ENCODE measurements around the gene PODXL2.
A peak's percentile ranks its signal among the peaks of the same experiment; 100 is the strongest.
"Not testable (repeated sequence)": the region's sequence is repeated elsewhere in the genome, so short reads cannot be mapped to it uniquely, and the experiment has no call there.

PODXL2 gene

GRCh38 chr3:127675651-127676391 lies 46.8 kb downstream of the PODXL2 start:
- ATAC-seq (no peak), DNase-seq (peak; percentile 1)

DNA sequence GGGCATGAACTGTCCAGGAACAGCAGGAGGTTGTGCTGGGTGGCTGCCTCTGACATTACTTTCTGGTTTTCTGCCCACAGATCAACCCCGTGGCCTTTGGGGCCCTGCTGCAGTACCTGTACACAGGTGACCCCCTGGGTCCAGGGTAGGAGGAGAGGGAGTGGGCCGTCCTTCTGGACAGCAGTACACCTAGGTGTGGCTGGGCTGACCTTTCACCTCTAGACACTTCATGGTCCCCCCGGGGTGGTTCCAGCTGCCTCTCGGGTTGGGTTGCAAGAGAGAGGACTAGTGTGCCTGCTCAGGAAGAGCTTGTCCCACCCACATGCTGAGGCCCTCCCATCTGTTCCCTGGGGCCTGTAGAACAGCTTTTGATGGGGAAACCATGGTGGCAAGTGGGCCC lies 47.5 kb downstream of the PODXL2 start:
- ATAC-seq, result no peak

GRCh38 chr3:127676921-127677351 lies 48.0 kb downstream of the PODXL2 start:
- ATAC-seq (no peak), DNase-seq (peak; percentile 0)

More for the DNA sequence above, 47.5 kb downstream of the PODXL2 start:
- DNase-seq, result peak; percentile 2

- DNase-seq (peak; percentile 2), ATAC-seq (no peak)
Measured at GRCh38 chr3:127677541-127678314, 48.7 kb downstream of the PODXL2 start.

DNA sequence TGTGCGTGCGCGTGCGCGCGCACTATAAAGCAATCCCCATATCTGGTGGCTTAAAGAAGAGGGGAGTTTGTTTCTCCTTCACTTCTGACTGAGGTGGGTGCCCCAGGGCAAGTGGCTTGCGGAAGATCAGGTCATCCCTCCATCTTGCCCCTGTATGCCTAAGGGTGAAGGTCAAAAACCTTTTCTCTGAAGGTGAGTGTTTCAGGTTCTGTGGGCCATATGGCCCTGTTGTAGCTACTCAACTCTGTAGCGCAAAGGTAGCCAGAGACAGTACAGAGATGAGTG lies 49.3 kb downstream of the PODXL2 start:
- no peak for ATAC-seq

DNA sequence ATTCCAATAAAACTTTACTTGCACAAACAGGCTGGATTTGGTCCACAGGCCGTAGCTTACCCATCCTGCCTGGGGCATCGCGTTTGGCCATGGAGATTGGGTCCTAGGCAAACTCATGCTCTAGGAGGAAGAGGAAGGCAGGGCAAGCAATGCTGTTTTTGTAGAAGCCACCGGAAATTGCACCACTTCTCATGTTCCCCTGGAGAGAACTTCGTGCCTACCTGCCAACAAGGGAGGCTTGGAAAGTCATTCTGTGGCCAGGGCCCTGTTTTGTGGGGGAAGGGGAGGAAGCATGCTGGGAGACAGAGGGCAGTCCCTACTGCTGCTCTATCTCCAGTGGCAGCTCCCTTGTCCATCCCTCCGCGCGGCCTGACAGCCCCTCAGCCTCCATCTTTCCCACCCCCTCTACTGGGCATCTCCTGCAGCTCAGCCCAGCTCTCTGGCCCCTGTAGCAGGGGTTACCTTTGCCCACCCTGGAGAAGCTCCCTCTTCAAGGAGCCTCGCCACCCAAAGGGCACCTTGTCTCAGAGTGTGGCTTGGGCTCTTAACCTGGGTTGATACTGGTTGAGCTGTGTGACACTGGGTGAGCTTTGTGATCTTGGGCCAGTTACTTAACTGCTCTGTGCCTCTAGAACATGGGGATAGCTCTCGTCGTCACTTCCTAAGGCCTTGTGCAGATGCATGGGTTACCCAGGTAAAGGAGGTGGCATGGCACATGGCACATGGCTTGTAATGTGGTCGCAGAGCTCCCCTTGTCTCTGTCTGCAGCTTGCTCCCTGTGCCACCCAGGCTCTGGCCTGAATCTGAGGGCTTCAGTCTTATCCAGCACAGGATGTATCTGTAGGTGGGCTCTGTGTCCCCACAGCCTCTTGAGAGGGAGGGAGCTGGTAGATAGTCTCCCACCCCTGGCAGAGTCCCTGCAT lies 49.9 kb downstream of the PODXL2 start:
- no peak for ATAC-seq
- peak; percentile 1 for DNase-seq

More for the DNA sequence above, 49.3 kb downstream of the PODXL2 start:
- no peak for DNase-seq

DNA sequence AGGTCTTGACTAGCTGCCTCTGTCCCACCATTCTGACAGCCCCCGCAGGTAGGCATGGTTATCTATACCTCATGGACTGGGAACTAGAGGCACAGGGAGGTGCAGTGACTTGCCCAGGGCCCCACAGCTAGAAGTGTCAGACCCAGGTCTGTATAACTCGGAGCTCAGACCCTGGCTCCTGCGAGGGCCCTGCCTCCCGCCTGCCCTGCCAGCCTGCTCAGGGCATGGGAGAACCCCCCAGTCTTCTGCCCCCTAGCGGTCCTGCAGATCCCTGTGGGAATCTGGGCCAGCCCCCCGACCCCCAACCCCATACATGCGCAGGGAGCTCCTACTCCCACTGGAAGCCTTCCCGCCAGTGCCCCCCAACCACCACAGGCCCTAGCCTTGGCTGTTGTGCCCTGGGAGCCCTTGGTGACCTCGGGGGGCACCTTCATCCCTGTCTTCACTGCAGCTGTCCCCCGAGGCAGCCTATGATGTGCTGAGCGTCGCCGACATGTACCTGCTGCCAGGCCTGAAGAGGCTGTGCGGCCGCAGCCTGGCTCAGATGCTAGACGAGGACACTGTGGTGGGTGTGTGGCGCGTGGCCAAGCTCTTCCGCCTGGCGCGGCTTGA lies 50.7 kb downstream of the PODXL2 start:
- DNase-seq (peak; percentile 2), ATAC-seq (no peak)

- DNase-seq (no peak), ATAC-seq (no peak)
Measured at GRCh38 chr3:127680146-127680661, 51.2 kb downstream of the PODXL2 start.

GRCh38 chr3:127680798-127681221 lies 51.8 kb downstream of the PODXL2 start:
- DNase-seq (no peak), ATAC-seq (no peak)

DNA sequence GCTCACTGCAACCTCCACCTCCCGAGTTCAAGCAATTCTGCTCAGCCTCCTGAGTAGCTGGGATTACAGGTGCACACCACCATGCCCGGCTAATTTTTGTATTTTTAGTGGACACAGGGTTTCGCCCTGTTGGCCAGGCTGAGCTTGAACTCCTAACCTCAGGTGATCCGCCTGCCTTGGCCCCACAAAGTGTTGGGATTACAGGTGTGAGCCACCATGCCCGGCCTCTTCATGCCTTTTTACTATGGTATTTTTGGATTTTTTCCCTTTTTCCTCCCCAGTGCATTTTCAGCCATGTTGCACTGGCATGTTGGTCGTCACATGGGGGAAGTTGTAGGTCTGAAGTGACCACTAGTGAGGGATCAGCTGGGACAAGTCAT lies 53.2 kb downstream of the PODXL2 start:
- not testable (repeated sequence) for DNase-seq, ATAC-seq

- no peak for DNase-seq
- ATAC-seq, result no peak
Measured at GRCh38 chr3:127682561-127682960, 53.6 kb downstream of the PODXL2 start.

DNA sequence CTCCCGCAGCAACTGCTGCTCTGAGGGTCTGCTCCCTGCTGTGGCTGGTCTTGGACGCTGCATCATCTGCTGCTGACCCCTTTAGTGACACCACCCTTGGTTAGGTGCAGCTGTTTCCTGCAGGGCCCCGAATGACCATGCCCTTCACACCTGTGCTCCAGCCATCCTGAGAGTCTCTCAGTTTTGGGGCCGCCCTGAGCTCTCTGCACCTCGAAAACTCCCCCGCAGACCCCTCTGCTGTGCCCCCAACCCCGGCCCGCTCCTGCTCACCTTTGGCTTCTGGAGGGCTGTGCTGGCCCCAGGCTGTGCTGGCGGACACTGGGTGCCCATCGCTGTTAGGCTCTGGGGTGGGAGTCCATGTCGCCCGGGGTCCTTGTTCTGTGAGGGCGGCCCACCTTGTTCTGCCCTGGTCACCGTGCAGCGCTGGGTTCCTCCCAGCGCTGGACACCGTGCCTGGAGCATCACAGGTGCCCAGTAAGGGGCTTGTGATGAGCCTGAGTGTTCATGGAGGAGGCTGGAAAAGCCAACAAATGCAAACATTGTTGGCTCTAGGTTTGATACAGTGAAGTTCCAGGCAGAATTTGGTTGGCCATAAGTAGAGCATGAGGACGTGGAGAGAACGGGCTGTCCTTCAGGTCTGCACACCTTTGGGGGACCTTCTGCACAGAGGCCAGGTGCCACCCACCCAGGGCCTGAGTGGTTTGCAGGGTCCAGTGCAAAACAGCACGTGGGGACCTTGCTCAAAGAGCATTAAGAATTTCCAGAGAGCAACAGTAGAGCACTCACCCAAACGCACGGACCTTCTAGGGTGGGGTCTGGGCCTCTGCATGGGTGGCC lies 56.1 kb downstream of the PODXL2 start:
- ATAC-seq (no peak), DNase-seq (no peak)

- ATAC-seq (no peak), DNase-seq (no peak)
Measured at GRCh38 chr3:127685708-127686511, 56.9 kb downstream of the PODXL2 start.

- no peak for DNase-seq
- ATAC-seq, result no peak
Measured at GRCh38 chr3:127686512-127686894, 57.5 kb downstream of the PODXL2 start.

DNA sequence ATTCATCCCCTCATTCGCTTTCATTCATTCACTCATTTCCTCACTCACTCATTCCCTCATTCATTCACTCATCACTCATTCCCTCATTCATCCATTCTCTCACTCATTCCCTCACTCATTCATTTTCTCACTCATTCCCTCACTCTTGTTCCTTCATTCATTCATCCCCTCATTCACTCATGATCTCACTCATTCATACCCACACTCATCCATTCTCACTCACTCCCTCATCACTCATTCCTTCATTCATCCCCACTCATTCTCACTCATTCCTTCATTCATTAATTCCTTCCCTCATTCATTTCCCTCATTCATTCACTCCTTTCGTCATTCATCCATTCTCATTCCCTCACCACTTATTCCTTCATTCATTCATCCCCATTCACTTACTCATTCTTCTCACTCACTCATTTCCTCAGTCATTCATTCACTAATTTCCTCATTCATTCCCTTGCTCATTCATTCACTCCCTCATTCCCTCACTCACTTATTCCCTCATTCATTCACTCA lies 58.3 kb downstream of the PODXL2 start:
- ATAC-seq, result no peak
- no peak for DNase-seq

DNA sequence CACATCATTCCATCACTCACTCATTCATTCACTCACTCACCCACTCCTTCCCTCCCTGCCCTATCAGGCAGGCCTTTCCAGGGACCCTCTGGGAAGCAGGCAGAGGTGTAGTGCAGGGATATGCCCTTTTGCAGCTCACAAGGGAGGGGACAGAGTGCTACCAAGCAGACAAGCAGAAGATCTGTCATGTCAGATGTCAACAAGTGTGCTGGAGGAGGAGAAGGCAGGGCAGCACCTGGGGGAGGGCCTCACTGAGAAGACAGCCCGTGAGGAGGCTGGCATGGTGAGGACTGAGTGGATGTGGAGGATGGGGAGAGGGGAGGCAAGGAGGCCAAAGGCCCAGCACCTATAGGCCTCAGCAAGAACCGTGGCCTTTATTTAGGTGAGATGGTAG lies 59.0 kb downstream of the PODXL2 start:
- DNase-seq (no peak), ATAC-seq (no peak)

- ATAC-seq (no peak), DNase-seq (no peak)
Measured at GRCh38 chr3:127688416-127689265, 59.7 kb downstream of the PODXL2 start.

DNA sequence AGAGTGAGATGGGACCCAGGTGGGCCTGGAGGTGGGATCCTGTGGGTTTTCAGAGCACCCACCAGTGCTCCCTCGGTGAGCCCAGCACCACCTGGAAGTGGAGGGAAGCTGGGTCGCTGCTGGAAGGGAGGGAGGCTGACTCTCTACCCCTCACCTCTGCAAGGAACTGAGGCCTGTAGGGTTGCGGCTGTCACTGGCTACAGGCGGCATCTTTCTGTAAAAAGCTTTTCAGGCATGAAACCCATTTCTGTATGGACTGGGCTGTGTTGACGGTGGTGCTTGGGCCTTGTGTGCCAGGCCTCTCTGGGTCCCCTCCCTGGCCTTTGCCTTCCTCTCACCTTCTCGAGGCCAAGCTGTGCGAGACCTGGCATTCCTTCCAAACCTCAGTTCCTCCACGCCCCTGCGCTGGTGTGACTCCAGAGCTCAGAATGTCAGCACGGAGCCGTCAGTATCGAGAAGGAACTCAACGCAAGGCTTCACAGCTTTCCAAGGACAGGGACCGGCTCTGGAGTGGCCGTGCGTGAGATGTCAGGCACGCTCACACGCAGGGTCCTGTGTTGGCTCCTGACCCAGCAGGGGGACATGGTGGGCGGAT lies 60.4 kb downstream of the PODXL2 start:
- no peak for DNase-seq
- ATAC-seq, result no peak

- no peak for ATAC-seq
- no peak for DNase-seq
Measured at GRCh38 chr3:127690106-127690505, 61.1 kb downstream of the PODXL2 start.
